ENCODE measurements around the gene STK36. TPM values are rescaled to one million over a fixed set of nuclear protein-coding genes. Genes with fewer than 3 reads are reported as not detected.

STK36 gene
- total RNA-seq, 1 donor from 2014 or later = 5.8 TPM

GRCh38 chr2:218659258-218659987 lies 12.5 kb upstream of the STK36 start, which contains the start of the genes BCS1L and ZNF142:
TSS of gene BCS1L (plus strand) at chr2:218659683. CDS start at chr2:218660988, 1,305 bp downstream.
TSS of gene ZNF142 (minus strand) at chr2:218659623. CDS start at chr2:218656429, 3,194 bp downstream.
- Histone ChIP-seq H3K27me3 (ENCODE audit: control insufficient read depth, insufficient read depth, low read length) (no peaks in the 10 kb centered on the region), H3K4me3 (ENCODE audit: low read depth, low read length) (peak within 1 kb of the TSS; percentile 81), H3K36me3 (ENCODE audit: control insufficient read depth, insufficient read depth, low read length) (peaks cover 26% of the 10 kb centered on the region)
- TF ChIP-seq CTCF (IDR thresholded peaks at IDR 0.05; ENCODE audit: insufficient read depth, low read length, severe bottlenecking) = no peak
- DNase-seq (ENCODE audit: low read depth) (peak; percentile 85), FAIRE-seq (no peak)

DNA sequence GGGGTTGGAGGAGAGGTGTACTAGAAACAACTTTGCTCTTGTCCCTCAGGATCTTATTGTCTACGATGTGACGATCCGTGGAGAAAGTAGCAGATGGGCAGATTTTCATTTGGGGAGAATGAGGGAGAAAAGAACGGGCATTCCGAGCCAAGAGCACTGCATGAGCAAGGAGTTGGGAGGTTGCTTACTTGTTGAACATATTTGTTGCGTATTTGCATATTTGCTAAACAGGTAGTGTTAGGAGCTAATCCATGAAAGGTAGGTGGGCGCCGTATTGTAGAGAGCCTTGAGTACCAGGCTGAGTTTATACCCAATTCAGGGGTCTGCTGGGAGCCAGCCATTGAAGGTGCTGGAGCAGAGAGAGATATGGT lies 11.9 kb upstream of the STK36 start:
- DNase-seq (ENCODE audit: low read depth) (no peak), FAIRE-seq (no peak)
- H3K27me3 ChIP-seq (ENCODE audit: control insufficient read depth, insufficient read depth, low read length) = no peaks in the 10 kb centered on the region
- peaks cover 32% of the 10 kb centered on the region for H3K36me3 ChIP-seq (ENCODE audit: control insufficient read depth, insufficient read depth, low read length)
- peak overlapping the region; percentile 81 for H3K4me3 ChIP-seq (ENCODE audit: low read depth, low read length)
- no peak for TF ChIP-seq CTCF (IDR thresholded peaks at IDR 0.05; ENCODE audit: insufficient read depth, low read length, severe bottlenecking)

DNA sequence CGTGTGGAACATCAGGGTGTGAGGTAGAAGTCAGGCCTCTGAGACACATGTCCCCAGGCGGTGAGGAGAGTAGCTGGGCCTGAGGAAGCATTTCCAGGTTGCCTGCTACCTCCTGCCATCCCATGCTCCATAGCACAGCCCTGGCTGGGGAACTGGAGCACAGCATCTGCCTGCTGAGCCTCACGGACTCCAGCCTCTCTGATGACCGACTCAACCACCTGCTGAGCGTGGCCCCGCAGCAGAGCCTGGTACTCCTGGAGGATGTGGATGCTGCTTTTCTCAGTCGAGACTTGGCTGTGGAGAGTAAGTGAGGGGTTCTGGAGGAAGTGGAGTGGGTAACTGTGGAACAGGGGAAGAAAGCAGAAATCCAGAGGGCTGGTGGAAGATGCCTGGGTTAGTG lies 9.5 kb upstream of the STK36 start:
- Histone ChIP-seq H3K36me3 (ENCODE audit: control insufficient read depth, insufficient read depth, low read length) (peaks cover 33% of the 10 kb centered on the region), H3K4me3 (ENCODE audit: low read depth, low read length) (no peak overlapping the region), H3K27me3 (ENCODE audit: control insufficient read depth, insufficient read depth, low read length) (no peaks in the 10 kb centered on the region)
- no peak for FAIRE-seq
- no peak for TF ChIP-seq CTCF (IDR thresholded peaks at IDR 0.05; ENCODE audit: insufficient read depth, low read length, severe bottlenecking)
- no peak for DNase-seq (ENCODE audit: low read depth)

GRCh38 chr2:218662827-218663226 lies 9.1 kb upstream of the STK36 start:
- no peak for DNase-seq (ENCODE audit: low read depth)
- Histone ChIP-seq H3K36me3 (ENCODE audit: control insufficient read depth, insufficient read depth, low read length) (peaks cover 33% of the 10 kb centered on the region), H3K27me3 (ENCODE audit: control insufficient read depth, insufficient read depth, low read length) (no peaks in the 10 kb centered on the region), H3K4me3 (ENCODE audit: low read depth, low read length) (no peak overlapping the region)
- no peak for FAIRE-seq
- no peak for TF ChIP-seq CTCF (IDR thresholded peaks at IDR 0.05; ENCODE audit: insufficient read depth, low read length, severe bottlenecking)

DNA sequence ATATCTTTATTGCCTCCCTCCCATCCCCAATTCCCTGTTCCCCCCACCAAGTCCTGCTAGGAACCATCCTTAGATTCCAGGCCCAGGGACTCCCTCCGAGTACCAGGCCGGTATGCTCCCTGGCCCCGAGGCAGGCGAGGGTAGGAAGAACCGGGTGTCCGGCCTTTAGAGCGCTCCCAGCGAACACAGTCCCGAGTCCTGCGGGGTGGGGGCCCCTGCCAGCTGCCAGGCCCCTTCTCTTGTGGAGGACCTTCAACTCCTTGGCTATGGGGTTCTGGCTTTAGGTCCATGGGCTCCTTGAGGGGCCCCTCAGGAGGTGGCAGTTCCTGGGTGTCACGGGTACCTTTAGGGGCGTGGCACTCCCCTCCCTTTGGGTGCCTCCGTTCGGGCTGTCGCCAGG lies 8.0 kb upstream of the STK36 start:
- peaks cover 33% of the 10 kb centered on the region for H3K36me3 ChIP-seq (ENCODE audit: control insufficient read depth, insufficient read depth, low read length)
- FAIRE-seq = no peak
- no peak for TF ChIP-seq CTCF (IDR thresholded peaks at IDR 0.05; ENCODE audit: insufficient read depth, low read length, severe bottlenecking)
- H3K27me3 ChIP-seq (ENCODE audit: control insufficient read depth, insufficient read depth, low read length) = no peaks in the 10 kb centered on the region
- no peak for DNase-seq (ENCODE audit: low read depth)
- no peak overlapping the region for H3K4me3 ChIP-seq (ENCODE audit: low read depth, low read length)

GRCh38 chr2:218664653-218665052 lies 7.2 kb upstream of the STK36 start:
- FAIRE-seq (no peak), DNase-seq (ENCODE audit: low read depth) (no peak)
- no peak overlapping the region for H3K4me3 ChIP-seq (ENCODE audit: low read depth, low read length)
- no peak for TF ChIP-seq CTCF (IDR thresholded peaks at IDR 0.05; ENCODE audit: insufficient read depth, low read length, severe bottlenecking)
- peaks cover 33% of the 10 kb centered on the region for H3K36me3 ChIP-seq (ENCODE audit: control insufficient read depth, insufficient read depth, low read length)
- no peaks in the 10 kb centered on the region for H3K27me3 ChIP-seq (ENCODE audit: control insufficient read depth, insufficient read depth, low read length)

All from bronchial epithelial cell (primary cell).